Astrocyte of the spinal cord (primary cell): ENCODE data around the gene NAMPT.

Source experiments
- DNase-seq: peaks from one replicate; pipeline ENCODE4 v3.0.0; 2011; ENCODE audit warnings: low read depth, low spot score
- H3K4me3 ChIP-seq: 2 replicates; pipeline ENCODE4 v1.5.1; 2011; ENCODE audit warnings: low read depth, mild to moderate bottlenecking, low read length, moderate library complexity
- CTCF ChIP-seq: IDR thresholded peaks from 2 replicates; pipeline ENCODE4 v1.5.1; 2012; ENCODE audit warnings: low read depth, mild to moderate bottlenecking, low read length, inconsistent platforms
- in situ Hi-C: cut with HindIII; loops from 2 replicates; pipeline ENCODE4 v1.10.0; 2017; ENCODE audit warnings: low sequenced_read_pairs

The NAMPT gene

GRCh38 chr7:106254525-106255116 lies 30.2 kb downstream of the NAMPT start:
- H3K4me3 ChIP-seq, result no peak overlapping the region
- no peak for DNase-seq
- in situ Hi-C loops, result no loop called here
- TF ChIP-seq CTCF, result no peak

- no peak overlapping the region for H3K4me3 ChIP-seq
- no peak for DNase-seq
- in situ Hi-C loops, result no loop called here
- TF ChIP-seq CTCF, result no peak
Measured at GRCh38 chr7:106252568-106252967, 32.2 kb downstream of the NAMPT start.

GRCh38 chr7:106249488-106249887 lies 35.3 kb downstream of the NAMPT start:
- in situ Hi-C loops, result no loop called here
- TF ChIP-seq CTCF, result no peak
- no peak for DNase-seq
- no peak overlapping the region for H3K4me3 ChIP-seq

- no peak for DNase-seq
- H3K4me3 ChIP-seq, result no peak overlapping the region
- in situ Hi-C loops, result no loop called here
- no peak for TF ChIP-seq CTCF
Measured at GRCh38 chr7:106248600-106248999, 36.2 kb downstream of the NAMPT start.

- no peak overlapping the region for H3K4me3 ChIP-seq
- in situ Hi-C loops, result no loop called here
- no peak for DNase-seq
- no peak for TF ChIP-seq CTCF
Measured at GRCh38 chr7:106247841-106248240, 36.9 kb downstream of the NAMPT start.

GRCh38 chr7:106246902-106247711 lies 37.7 kb downstream of the NAMPT start:
- in situ Hi-C loops, result no loop called here
- H3K4me3 ChIP-seq, result no peak overlapping the region
- no peak for DNase-seq
- no peak for TF ChIP-seq CTCF
